Measurements from ENCODE around the gene RAD51B. TPM values are rescaled to one million over a fixed set of nuclear protein-coding genes. Genes with fewer than 3 reads are reported as not detected.
A peak's percentile ranks its signal among the peaks of the same experiment; 100 is the strongest.
"Not testable (repeated sequence)": the region's sequence is repeated elsewhere in the genome, so short reads cannot be mapped to it uniquely, and the experiment has no call there.

RAD51B gene
- total RNA-seq, 1 experiment from 2014 or later, result 7.2 TPM

DNA sequence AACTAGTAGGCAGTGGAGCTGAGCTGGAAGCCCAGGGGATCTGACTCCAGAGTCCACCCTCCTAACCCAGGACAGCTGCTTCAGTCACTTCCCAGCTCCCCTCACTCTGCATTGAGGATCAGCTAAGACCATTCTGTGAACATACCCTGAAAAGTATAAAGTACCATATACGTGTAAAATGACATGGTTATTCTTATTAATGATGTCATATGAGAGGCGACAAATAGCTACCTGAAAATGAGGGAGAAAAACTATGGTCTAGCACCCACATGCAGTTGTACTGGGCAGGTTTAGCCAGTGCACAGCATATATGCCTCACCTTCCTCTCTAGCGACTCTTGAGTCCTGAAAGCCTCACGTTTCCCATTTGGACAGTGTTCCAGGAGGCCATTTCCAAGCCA is 461.9 kb downstream of the RAD51B start:
- Histone ChIP-seq H3K27me3 (no peaks in the 10 kb centered on the region), H3K36me3 (no peaks in the 10 kb centered on the region), H3K4me3 (no peak overlapping the region), H3K9me3 (no peaks in the 10 kb centered on the region)
- no peak for DNase-seq

GRCh38 chr14:68282479-68283377 is 463.1 kb downstream of the RAD51B start:
- Histone ChIP-seq H3K36me3 (no peaks in the 10 kb centered on the region), H3K9me3 (no peaks in the 10 kb centered on the region), H3K27me3 (no peaks in the 10 kb centered on the region), H3K4me3 (no peak overlapping the region)
- DNase-seq, result no peak

- Histone ChIP-seq H3K9me3 (no peaks in the 10 kb centered on the region), H3K36me3 (no peaks in the 10 kb centered on the region), H3K4me3 (no peak overlapping the region), H3K27me3 (no peaks in the 10 kb centered on the region)
- no peak for DNase-seq
Measured at GRCh38 chr14:68283378-68284123, 464.0 kb downstream of the RAD51B start.

DNA sequence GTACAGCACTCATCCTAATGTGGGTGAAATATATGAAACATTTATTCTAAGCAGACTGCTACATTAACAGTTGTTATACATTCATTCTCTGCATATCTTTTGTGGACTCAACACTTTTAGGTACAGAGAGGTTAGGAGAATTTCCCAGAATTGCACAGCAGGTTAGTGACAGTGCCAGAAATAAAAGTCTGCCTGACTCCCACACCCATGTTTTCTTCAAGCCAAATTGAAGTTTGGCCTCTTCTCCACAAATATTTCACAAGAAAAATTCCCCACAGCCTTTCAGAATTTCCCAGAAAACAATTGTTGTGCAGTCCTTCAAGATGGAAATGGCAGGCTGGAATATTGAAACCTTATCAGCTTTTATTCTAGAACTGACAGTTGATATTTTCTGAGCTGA is 464.8 kb downstream of the RAD51B start:
- H3K27me3 ChIP-seq, result no peaks in the 10 kb centered on the region
- H3K9me3 ChIP-seq, result no peaks in the 10 kb centered on the region
- no peak for DNase-seq
- no peaks in the 10 kb centered on the region for H3K36me3 ChIP-seq
- no peak overlapping the region for H3K4me3 ChIP-seq

DNA sequence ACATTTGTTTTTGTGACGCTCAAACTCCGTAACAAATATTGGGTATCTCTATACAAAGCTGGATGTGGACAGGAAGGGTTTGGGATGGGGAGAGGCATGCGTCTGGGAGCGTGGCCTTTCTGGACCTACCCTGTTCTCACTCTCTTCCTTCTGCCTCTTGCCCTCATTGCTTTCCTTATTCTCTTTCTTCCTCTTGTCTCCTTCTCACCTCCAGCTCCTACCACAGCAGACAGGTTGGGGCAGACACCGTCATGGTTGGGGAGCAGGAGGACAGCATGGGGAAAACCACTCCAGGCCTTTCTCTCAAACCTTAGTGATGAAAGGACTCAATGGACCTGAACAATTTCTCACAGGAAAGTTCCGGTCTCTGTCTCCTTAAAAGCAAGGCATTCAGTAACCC is 465.3 kb downstream of the RAD51B start:
- no peaks in the 10 kb centered on the region for H3K36me3 ChIP-seq
- H3K4me3 ChIP-seq, result no peak overlapping the region
- no peaks in the 10 kb centered on the region for H3K9me3 ChIP-seq
- no peak for DNase-seq
- no peaks in the 10 kb centered on the region for H3K27me3 ChIP-seq

GRCh38 chr14:68285421-68286179 is 466.0 kb downstream of the RAD51B start:
- no peak overlapping the region for H3K4me3 ChIP-seq
- DNase-seq, result no peak
- H3K36me3 ChIP-seq, result no peaks in the 10 kb centered on the region

GRCh38 chr14:68286667-68287066 is 467.1 kb downstream of the RAD51B start:
- Histone ChIP-seq H3K4me3 (no peak overlapping the region), H3K9me3 (no peaks in the 10 kb centered on the region), H3K36me3 (no peaks in the 10 kb centered on the region), H3K27me3 (no peaks in the 10 kb centered on the region)
- peak; percentile 43 for DNase-seq

More at GRCh38 chr14:68285421-68286179, 466.0 kb downstream of the RAD51B start:
- Histone ChIP-seq H3K9me3 (no peaks in the 10 kb centered on the region), H3K27me3 (no peaks in the 10 kb centered on the region)

DNA sequence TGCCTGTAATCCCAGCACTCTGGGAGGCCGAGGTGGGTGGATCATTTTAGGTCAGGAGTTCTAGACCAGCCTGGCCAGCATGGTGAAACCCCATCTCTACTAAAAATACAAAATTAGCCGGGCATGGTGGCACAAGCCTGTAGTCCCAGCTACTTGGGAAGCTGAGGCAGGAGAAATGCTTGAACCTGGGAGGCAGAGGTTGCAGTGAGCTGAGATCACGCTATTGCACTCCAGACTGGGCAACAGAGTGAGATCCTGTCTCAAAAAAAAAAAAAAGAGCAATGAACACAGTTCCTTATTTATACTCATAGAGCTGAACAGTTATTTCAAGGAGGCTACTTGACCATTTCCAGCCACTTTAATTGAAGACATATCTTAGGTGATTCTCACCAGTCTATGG is 469.9 kb downstream of the RAD51B start:
- DNase-seq, H3K4me3 ChIP-seq, H3K36me3 ChIP-seq, H3K27me3 ChIP-seq, H3K9me3 ChIP-seq: not testable (repeated sequence)

DNA sequence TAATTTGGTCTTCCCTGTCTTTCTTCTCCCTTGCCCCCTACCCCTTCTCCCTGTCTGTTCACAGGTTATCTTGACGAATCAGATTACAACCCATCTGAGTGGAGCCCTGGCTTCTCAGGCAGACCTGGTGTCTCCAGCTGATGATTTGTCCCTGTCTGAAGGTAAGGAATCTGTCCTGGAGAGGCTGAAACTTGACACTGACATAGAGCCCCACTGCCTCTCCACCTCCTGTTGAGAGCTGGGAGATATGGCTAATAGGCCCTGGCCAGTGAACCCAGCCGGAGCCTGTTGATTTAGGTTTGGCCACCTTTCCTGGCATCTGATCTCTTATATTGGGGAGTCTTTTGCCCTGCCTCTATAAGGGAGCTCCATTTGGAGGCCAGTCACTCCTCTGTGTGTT is 472.2 kb downstream of the RAD51B start:
- H3K4me3 ChIP-seq, result no peak overlapping the region
- DNase-seq, result no peak
- H3K36me3 ChIP-seq, result no peaks in the 10 kb centered on the region
- H3K27me3 ChIP-seq, result no peaks in the 10 kb centered on the region
- H3K9me3 ChIP-seq, result no peaks in the 10 kb centered on the region

- no peak overlapping the region for H3K4me3 ChIP-seq
- H3K9me3 ChIP-seq, result no peaks in the 10 kb centered on the region
- no peaks in the 10 kb centered on the region for H3K27me3 ChIP-seq
- H3K36me3 ChIP-seq, result no peaks in the 10 kb centered on the region
- no peak for DNase-seq
Measured at GRCh38 chr14:68292441-68293215, 473.0 kb downstream of the RAD51B start.

- Histone ChIP-seq H3K27me3 (no peaks in the 10 kb centered on the region), H3K4me3 (no peak overlapping the region), H3K9me3 (no peaks in the 10 kb centered on the region), H3K36me3 (no peaks in the 10 kb centered on the region)
- DNase-seq, result no peak
Measured at GRCh38 chr14:68293404-68293803, 473.8 kb downstream of the RAD51B start.

DNA sequence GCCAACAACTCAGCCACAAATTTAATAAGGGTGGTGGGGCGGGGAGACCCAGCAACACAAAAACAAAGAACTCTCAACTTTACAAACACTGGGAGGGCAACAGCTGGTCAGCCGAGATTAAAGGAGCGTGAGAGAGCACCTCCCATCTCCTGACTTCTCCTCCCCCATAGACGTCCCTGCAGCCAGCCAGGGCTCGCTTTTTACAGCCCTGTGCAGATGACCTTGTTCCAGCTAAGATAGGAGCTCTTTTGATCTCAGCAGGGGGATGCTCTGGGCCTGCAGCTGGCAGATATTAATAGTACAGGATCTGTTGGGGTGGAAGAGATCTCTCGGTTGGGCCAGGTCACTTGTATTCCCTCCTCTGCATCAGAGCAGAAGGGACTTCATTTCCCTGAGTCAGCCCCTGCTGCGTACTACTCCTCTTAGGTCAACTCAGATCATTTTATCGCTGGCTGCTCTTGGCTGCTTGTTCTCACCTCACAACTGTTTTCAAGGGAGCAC is 475.8 kb downstream of the RAD51B start:
- no peaks in the 10 kb centered on the region for H3K9me3 ChIP-seq
- DNase-seq, result no peak
- H3K36me3 ChIP-seq, result no peaks in the 10 kb centered on the region
- H3K4me3 ChIP-seq, result no peak overlapping the region
- H3K27me3 ChIP-seq, result no peaks in the 10 kb centered on the region

DNA sequence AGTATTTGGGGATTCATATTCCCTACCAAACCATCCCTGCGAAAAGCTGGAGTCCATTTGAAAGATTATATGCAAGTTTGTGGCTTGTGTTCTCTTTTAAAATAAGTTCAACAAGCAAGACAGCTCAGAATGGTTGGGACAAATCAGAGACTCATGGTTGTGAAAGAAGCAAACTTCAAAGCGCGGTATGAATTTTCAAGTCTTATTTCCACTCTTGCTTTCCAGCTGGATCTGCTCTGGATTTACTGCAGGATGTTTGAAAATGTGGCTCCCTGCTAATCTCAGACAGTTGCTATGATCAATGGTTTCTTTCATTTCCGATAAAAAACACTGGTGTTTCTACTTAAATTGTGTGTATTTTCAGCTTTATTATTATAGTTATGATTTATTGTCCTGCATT is 477.5 kb downstream of the RAD51B start:
- H3K27me3 ChIP-seq, result no peaks in the 10 kb centered on the region
- H3K36me3 ChIP-seq, result no peaks in the 10 kb centered on the region
- no peak overlapping the region for H3K4me3 ChIP-seq
- DNase-seq, result no peak
- H3K9me3 ChIP-seq, result no peaks in the 10 kb centered on the region

DNA sequence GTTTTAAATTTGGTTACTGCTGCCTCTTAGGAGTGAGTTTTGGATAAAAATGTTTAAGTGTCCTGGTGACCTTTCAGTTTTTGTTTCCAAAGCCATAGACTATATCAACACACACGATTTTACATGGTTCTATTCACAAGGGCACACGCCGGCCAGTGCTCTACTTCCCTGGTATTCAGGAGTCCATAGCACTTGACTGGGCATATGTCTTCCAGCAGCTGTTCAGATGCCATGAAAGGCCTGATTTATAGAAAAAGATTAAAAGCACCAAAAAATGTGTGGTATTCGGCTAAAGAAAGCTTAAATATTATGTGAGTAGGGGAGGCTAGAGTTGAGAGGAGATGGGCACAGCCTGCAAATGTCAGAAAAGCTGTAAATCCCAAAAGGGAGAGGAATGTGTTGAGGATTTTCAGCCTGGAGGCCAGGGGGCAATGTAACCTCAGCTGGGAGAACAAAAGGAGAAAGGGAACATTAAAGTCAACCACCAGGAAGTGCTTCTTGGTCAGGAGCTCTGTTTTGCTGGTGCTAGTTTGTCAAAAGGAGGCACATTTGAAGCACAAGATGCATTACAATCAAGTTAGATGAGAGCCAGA is 478.4 kb downstream of the RAD51B start:
- DNase-seq, result no peak
- no peaks in the 10 kb centered on the region for H3K9me3 ChIP-seq
- H3K27me3 ChIP-seq, result no peaks in the 10 kb centered on the region
- H3K36me3 ChIP-seq, result no peaks in the 10 kb centered on the region
- no peak overlapping the region for H3K4me3 ChIP-seq

DNA sequence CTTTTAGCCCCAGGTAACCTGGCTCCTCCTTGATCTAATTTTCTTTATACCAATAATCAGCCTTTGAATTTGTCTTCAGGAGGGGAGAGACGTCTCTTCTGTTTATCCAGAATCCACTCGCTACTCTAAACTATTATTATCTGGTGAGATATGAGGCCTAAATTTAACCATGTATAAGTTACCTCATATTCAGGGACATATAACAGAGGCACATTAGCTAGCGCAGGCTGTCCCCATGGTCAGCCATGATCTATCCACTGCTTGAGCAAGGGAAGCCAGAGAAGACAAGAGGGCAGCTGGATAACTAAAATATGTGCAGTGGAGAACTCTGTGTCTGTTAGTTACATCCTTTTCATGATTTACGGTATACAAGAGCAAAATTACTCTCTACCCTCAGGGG is 481.0 kb downstream of the RAD51B start:
- no peaks in the 10 kb centered on the region for H3K9me3 ChIP-seq
- no peaks in the 10 kb centered on the region for H3K36me3 ChIP-seq
- no peak for DNase-seq
- no peaks in the 10 kb centered on the region for H3K27me3 ChIP-seq
- no peak overlapping the region for H3K4me3 ChIP-seq

- no peaks in the 10 kb centered on the region for H3K36me3 ChIP-seq
- no peaks in the 10 kb centered on the region for H3K9me3 ChIP-seq
- DNase-seq, result no peak
- H3K27me3 ChIP-seq, result no peaks in the 10 kb centered on the region
- H3K4me3 ChIP-seq, result no peak overlapping the region
Measured at GRCh38 chr14:68301219-68301618, 481.6 kb downstream of the RAD51B start.

Measured in MG63 (cell line).